AG10803 (cell line): Measurements from ENCODE around the gene TACR1.
A peak's percentile ranks its signal among the peaks of the same experiment; 100 is the strongest.

Source experiments
- DNase-seq: peaks from one replicate; pipeline ENCODE4 v3.0.0; 2010; ENCODE audit warnings: low read depth
- H3K4me3 ChIP-seq: 2 replicates; pipeline ENCODE4 v1.5.1; 2011; ENCODE audit warnings: mild to moderate bottlenecking, low read length, control low read depth
- TF ChIP-seq, protein P1 (sequence below): conservative IDR thresholded peaks from 2 replicates; pipeline ENCODE4 v1.5.1; 2011; ENCODE audit warnings: mild to moderate bottlenecking, low read length, control low read depth, inconsistent platforms

The TACR1 gene

DNA sequence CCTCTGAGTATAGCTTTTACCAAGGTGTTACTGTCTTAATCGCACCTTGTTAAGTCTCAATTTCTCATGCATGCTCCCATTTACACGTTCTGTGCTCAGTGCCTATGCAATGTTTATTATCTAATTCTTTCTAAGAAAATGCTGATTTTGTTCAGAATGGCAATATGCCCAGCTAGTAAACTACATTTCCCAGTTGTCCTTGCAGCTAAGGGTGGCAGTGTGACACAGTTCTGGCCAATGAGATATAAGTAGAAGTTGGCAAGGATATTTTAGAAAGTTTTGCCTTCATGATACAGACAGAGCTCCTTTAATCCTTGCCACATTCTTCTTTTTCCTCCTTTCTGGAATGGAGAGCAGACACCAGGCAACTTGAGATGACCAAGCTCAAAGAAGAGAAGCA, 195.5 kb downstream of the TACR1 start:
- TF ChIP-seq, protein P1, sequence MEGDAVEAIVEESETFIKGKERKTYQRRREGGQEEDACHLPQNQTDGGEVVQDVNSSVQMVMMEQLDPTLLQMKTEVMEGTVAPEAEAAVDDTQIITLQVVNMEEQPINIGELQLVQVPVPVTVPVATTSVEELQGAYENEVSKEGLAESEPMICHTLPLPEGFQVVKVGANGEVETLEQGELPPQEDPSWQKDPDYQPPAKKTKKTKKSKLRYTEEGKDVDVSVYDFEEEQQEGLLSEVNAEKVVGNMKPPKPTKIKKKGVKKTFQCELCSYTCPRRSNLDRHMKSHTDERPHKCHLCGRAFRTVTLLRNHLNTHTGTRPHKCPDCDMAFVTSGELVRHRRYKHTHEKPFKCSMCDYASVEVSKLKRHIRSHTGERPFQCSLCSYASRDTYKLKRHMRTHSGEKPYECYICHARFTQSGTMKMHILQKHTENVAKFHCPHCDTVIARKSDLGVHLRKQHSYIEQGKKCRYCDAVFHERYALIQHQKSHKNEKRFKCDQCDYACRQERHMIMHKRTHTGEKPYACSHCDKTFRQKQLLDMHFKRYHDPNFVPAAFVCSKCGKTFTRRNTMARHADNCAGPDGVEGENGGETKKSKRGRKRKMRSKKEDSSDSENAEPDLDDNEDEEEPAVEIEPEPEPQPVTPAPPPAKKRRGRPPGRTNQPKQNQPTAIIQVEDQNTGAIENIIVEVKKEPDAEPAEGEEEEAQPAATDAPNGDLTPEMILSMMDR: no peak
- no peak for DNase-seq
- no peak overlapping the region for H3K4me3 ChIP-seq

DNA sequence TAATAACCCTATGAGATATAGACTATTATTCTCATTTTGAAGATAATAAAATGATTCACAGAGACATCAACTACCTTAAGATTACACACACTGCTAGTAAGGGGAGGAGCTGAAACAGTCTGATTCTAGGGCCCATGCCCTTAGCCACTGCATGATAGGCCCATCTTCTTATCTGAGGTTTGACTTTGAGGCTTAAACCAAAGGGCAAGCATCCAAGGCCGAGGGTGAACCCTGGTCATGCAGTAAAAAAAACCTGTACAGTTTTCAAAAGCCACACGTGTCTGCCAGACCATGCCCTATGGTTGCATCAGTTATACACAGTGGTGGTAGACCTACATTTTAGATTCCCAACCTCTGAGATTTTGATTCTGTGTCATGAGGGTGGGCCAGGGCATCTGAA, 196.0 kb downstream of the TACR1 start:
- DNase-seq: no peak
- TF ChIP-seq, protein P1: no peak
- no peak overlapping the region for H3K4me3 ChIP-seq

DNA sequence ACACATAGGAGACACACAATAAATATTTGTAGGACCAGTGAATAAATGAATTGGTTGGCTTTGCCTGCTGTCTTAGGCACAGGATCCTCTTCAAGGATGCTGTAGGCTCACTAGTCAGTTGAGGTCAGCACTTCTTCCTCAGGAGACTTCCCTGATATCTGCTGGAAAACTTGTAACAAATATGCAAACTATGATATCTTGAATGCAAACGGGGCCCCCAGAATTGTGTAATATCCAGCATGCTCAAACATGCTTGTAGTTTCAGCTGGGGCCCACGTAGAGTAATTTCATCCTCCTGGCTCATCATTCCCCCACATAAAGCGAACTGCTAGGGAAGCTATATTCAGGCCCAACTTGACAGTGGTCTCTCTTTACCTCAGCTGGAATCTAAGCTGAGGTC, 197.3 kb downstream of the TACR1 start:
- TF ChIP-seq, protein P1: no peak
- DNase-seq: peak; percentile 34
- no peak overlapping the region for H3K4me3 ChIP-seq

- TF ChIP-seq, protein P1: no peak
- no peak overlapping the region for H3K4me3 ChIP-seq
- no peak for DNase-seq
These were observed 199.9 kb downstream of the TACR1 start for GRCh38 chr2:74999468-74999867.
